NCI-H1436 treated with DMSO at 0.1 percent for 48 hours (cell line): ENCODE data around the gene TMCC1.
"Not testable (repeated sequence)": the region's sequence is repeated elsewhere in the genome, so short reads cannot be mapped to it uniquely, and the experiment has no call there.

Experiments
- DNase-seq: peaks from one replicate; lab custom pipeline; 2025; lab: John Stamatoyannopoulos, UW

TMCC1 gene

GRCh38 chr3:129892857-129893580 is 492 bp downstream of the TMCC1 start:
- DNase-seq, result no peak

- no peak for DNase-seq
These were observed 1.0 kb downstream of the TMCC1 start for GRCh38 chr3:129892486-129892856.

- DNase-seq, result no peak
These were observed 2.6 kb downstream of the TMCC1 start for GRCh38 chr3:129890891-129891290.

- DNase-seq, result no peak
These were observed 3.4 kb downstream of the TMCC1 start for GRCh38 chr3:129890125-129890524.

- no peak for DNase-seq
These were observed 4.7 kb downstream of the TMCC1 start for GRCh38 chr3:129888771-129889170.

- no peak for DNase-seq
These were observed 12.2 kb downstream of the TMCC1 start for GRCh38 chr3:129881261-129881660.

- DNase-seq, result no peak
These were observed 15.2 kb downstream of the TMCC1 start for GRCh38 chr3:129878355-129878754.

- DNase-seq, result not testable (repeated sequence)
These were observed 19.0 kb downstream of the TMCC1 start for GRCh38 chr3:129874479-129874878.

- no peak for DNase-seq
These were observed 24.6 kb downstream of the TMCC1 start for GRCh38 chr3:129868912-129869311.

GRCh38 chr3:129867506-129868124 is 25.9 kb downstream of the TMCC1 start:
- DNase-seq, result no peak

GRCh38 chr3:129865806-129866205 is 27.7 kb downstream of the TMCC1 start:
- DNase-seq, result no peak

GRCh38 chr3:129864519-129864918 is 29.0 kb downstream of the TMCC1 start:
- DNase-seq, result no peak

- no peak for DNase-seq
These were observed 34.2 kb downstream of the TMCC1 start for GRCh38 chr3:129859272-129859671.

GRCh38 chr3:129857899-129858298 is 35.6 kb downstream of the TMCC1 start:
- no peak for DNase-seq

GRCh38 chr3:129856790-129857189 is 36.7 kb downstream of the TMCC1 start:
- not testable (repeated sequence) for DNase-seq

- DNase-seq, result no peak
These were observed 37.6 kb downstream of the TMCC1 start for GRCh38 chr3:129855832-129856419.

- DNase-seq, result no peak
These were observed 38.2 kb downstream of the TMCC1 start for GRCh38 chr3:129855170-129855831.

- no peak for DNase-seq
These were observed 39.1 kb downstream of the TMCC1 start for GRCh38 chr3:129854460-129854859.

GRCh38 chr3:129845956-129846355 is 47.6 kb downstream of the TMCC1 start:
- DNase-seq, result no peak

GRCh38 chr3:129840707-129841360 is 52.7 kb downstream of the TMCC1 start:
- DNase-seq, result no peak

- no peak for DNase-seq
These were observed 55.4 kb downstream of the TMCC1 start for GRCh38 chr3:129838086-129838485.

- DNase-seq, result no peak
These were observed 56.4 kb downstream of the TMCC1 start for GRCh38 chr3:129837065-129837642.
